Upper lobe of right lung (tissue), 1 donor: ENCODE data around the gene STARD13. TPM values are rescaled to one million over a fixed set of nuclear protein-coding genes. Genes with fewer than 3 reads are reported as not detected.

Source experiments
- ATAC-seq: fragments of 200-7000 bp; cut with Tn5 transposase; one replicate; pipeline ENCODE4 v1.9.1; 2020; ENCODE audit warnings: mild to moderate bottlenecking, moderate library complexity
- DNase-seq: peaks from one replicate; pipeline ENCODE4 v3.0.0-alpha.2; 2020
- H3K27ac ChIP-seq: fragments of 200-600 bp; one replicate; pipeline ENCODE4 v1.8.0; 2022
- H3K27me3 ChIP-seq: fragments of 200-600 bp; one replicate; pipeline ENCODE4 v1.8.0; 2022; ENCODE audit warnings: mild to moderate bottlenecking
- H3K36me3 ChIP-seq: fragments of 200-600 bp; one replicate; pipeline ENCODE4 v1.8.0; 2022
- H3K4me1 ChIP-seq: fragments of 200-600 bp; one replicate; pipeline ENCODE4 v1.8.0; 2022
- H3K4me3 ChIP-seq: fragments of 200-600 bp; one replicate; pipeline ENCODE4 v1.8.0; 2022; ENCODE audit warnings: mild to moderate bottlenecking
- H3K9me3 ChIP-seq: fragments of 200-600 bp; one replicate; pipeline ENCODE4 v1.8.0; 2022
- intact Hi-C: fragments of 100-400 bp; cut with DNase I; formaldehyde crosslinking; loops from one replicate; pipeline ENCODE4 v1.11.0; 2022
- total RNA-seq: library from RNA; stranded (reverse); fragmentation: NEBNext Ultra II Directional; extraction: Animal tissue kit (Norgen Biotek cat#: 25700); gene quantifications from one replicate; pipeline ENCODE4 v1.2.1, GENCODE V29; 2021
- TF ChIP-seq, protein P1 (sequence below): fragments of 200-600 bp; IDR thresholded peaks from one replicate; pipeline ENCODE4 v1.8.0; 2022; ENCODE audit warnings: antibody characterized with exemption
- donor health status: DM: no; HTN: yes; CAD: no; lungs with severe emphysema.

Gene STARD13
- total RNA-seq, 1 donor from 2014 or later, result 60.4 TPM

DNA sequence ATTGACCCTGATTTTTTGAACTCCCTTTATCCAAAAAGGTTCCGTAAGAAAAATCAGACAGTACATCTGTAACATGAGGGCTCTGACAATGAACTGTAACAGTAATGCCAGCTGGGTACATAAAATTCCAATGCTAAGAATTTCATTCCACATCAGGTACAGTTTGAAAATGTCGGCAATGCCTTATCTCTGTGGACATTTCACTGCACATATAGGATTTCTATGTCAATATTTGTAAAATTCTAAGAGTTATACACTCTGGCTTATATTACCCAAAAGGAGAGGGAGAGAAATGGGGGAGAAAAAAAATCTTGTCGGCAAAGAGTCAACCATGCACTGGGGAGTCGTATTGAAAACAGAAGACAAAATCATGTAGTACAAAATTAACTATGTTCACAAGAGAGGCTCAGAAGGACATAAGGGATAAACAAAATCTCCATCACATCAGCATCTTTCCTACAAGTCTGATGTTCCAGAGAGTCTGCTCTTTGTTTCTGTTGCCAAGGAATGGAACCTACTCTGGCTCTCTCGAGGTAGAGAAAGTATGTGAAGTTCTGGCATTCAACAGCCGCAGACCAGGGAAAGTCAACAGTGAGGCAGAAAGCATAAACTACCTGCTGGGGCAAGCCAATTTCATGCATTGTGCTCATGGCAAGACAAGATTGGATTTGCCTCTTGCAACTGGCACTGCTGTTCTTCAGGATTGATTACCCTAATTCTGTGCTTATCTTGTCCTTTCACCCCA, 72.4 kb downstream of the STARD13 start:
- ATAC-seq (peak; percentile 80), DNase-seq (no peak)
- Histone ChIP-seq H3K9me3 (no peaks in the 10 kb centered on the region), H3K4me1 (peaks cover 23% of the 10 kb centered on the region), H3K4me3 (no peak overlapping the region), H3K27me3 (no peaks in the 10 kb centered on the region), H3K36me3 (no peaks in the 10 kb centered on the region), H3K27ac (no peak overlapping the region)
- TF ChIP-seq, protein P1, sequence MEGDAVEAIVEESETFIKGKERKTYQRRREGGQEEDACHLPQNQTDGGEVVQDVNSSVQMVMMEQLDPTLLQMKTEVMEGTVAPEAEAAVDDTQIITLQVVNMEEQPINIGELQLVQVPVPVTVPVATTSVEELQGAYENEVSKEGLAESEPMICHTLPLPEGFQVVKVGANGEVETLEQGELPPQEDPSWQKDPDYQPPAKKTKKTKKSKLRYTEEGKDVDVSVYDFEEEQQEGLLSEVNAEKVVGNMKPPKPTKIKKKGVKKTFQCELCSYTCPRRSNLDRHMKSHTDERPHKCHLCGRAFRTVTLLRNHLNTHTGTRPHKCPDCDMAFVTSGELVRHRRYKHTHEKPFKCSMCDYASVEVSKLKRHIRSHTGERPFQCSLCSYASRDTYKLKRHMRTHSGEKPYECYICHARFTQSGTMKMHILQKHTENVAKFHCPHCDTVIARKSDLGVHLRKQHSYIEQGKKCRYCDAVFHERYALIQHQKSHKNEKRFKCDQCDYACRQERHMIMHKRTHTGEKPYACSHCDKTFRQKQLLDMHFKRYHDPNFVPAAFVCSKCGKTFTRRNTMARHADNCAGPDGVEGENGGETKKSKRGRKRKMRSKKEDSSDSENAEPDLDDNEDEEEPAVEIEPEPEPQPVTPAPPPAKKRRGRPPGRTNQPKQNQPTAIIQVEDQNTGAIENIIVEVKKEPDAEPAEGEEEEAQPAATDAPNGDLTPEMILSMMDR, result no peak
- intact Hi-C loops, result no loop called here

DNA sequence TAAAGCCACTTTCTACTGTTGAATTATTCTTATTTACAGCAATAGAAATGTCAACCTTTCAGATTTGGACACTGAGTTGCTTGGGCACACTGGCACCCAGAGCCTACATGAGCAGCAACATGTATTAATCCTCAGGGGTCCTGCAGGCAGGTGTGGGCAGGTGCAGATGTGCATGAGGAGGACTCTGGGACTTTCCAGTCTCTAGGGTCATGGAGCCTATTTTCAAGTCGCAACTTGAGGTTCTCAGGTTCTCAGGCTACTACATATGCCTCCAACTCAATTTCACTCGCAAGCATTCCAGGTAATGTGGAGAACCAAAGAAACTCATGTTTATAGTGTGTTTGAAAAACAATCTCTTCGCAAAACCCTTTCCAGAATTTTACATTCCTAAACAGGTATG, 73.2 kb downstream of the STARD13 start:
- no peaks in the 10 kb centered on the region for H3K9me3 ChIP-seq
- no peaks in the 10 kb centered on the region for H3K27me3 ChIP-seq
- ATAC-seq (no peak), DNase-seq (no peak)
- H3K27ac ChIP-seq, result no peak overlapping the region
- intact Hi-C loops, result no loop called here
- no peaks in the 10 kb centered on the region for H3K36me3 ChIP-seq
- TF ChIP-seq, protein P1, result no peak
- H3K4me1 ChIP-seq, result peaks cover 23% of the 10 kb centered on the region
- no peak overlapping the region for H3K4me3 ChIP-seq

DNA sequence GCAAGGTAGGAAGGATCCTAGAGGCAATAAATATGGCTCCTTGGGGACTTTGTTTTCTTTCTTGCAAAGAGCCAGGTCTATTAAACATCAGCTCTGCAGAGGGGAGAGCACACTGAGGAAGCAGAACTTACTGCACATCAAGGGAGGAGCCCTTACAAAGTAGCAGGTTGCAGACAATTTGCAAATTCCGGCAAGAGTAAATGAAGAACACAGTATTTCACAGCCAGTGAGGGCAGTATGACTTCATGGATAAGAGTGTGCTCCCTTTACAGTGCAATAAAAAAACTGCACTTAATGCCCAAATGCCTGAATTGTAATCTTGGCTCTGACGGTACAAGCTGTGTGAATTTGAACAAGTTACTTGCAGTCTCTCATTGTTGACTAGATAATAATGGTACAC, 75.5 kb downstream of the STARD13 start:
- ATAC-seq (no peak), DNase-seq (no peak)
- TF ChIP-seq, protein P1, result no peak
- Histone ChIP-seq H3K27ac (no peak overlapping the region), H3K36me3 (no peaks in the 10 kb centered on the region), H3K4me3 (no peak overlapping the region), H3K4me1 (peaks cover 41% of the 10 kb centered on the region), H3K27me3 (no peaks in the 10 kb centered on the region), H3K9me3 (no peaks in the 10 kb centered on the region)
- intact Hi-C loops, result no loop called here

DNA sequence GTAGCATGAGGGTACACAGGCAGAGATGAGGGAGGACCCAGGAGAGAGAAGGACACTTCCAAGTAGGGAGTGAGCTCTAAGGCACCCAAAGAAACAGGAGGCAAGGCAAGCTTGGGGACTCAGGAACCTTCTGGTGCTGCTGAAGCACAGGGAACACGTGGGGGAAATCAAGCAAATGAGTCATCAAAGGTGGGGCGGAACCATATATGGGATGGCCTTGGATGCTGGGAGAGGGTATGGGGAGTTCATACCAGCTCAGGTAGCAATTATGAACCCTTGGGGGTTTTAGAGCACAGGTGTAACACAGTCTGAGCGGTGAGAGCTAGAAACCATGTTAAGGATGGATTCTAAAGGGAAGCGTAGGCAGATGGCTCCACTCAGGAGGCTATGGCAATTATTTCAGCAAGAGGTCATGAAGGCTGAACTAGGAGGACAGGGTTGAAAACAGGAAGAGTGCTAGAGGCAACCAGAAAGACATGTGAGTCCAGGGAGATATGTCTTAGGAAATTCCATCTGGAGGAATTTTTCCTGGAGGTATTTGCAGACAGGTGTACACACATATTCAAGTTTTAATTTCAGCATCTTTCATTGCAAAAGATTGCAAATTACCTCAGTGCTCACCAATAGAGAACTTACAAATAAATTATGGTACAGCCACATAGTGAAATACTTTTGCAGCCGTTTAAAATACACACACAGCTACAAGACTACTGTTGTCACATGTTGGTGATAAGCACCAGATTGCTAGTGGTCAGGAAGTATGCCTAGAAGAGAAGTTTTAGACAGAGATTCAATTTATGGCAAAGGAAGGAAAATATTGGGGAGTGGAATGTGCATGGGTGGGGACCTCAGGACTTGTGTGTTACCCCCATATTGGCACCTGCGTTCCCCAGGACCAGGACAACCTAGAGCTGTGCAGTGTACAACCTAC, 77.0 kb downstream of the STARD13 start:
- Histone ChIP-seq H3K27ac (peak overlapping the region; percentile 2), H3K9me3 (no peaks in the 10 kb centered on the region), H3K4me1 (peaks cover 48% of the 10 kb centered on the region), H3K4me3 (no peak overlapping the region), H3K27me3 (no peaks in the 10 kb centered on the region), H3K36me3 (no peaks in the 10 kb centered on the region)
- TF ChIP-seq, protein P1, result no peak
- intact Hi-C loops, result no loop called here
- no peak for DNase-seq
- ATAC-seq, result peak; percentile 45

DNA sequence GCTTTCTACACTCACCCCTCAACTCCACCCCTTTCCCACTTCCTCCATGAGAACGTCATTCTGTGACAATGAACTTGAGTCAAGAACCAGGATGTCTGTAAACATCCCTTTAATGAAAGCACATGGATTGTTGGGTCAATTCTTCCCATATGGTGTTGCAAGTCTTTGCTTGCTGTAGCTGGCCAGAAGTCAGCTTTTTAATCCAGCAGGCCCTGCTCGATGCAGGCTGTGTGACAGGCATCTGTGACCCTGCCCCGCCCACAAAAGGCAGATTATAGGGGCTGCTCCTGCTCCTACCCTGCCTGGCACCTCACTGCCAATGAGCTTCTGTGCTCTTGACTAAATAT, 78.0 kb downstream of the STARD13 start:
- TF ChIP-seq, protein P1, result no peak
- H3K27ac ChIP-seq, result peak overlapping the region; percentile 44
- ATAC-seq (peak; percentile 77), DNase-seq (no peak)
- H3K27me3 ChIP-seq, result no peaks in the 10 kb centered on the region
- H3K9me3 ChIP-seq, result no peaks in the 10 kb centered on the region
- no peak overlapping the region for H3K4me3 ChIP-seq
- intact Hi-C loops, result no loop called here
- no peaks in the 10 kb centered on the region for H3K36me3 ChIP-seq
- peaks cover 44% of the 10 kb centered on the region for H3K4me1 ChIP-seq
